ENCODE measurements around the gene ADGRV1. TPM values are rescaled to one million over a fixed set of nuclear protein-coding genes. Genes with fewer than 3 reads are reported as not detected.

Gene ADGRV1
- polyA plus RNA-seq, 1 of the 3 experiments (the other 2 are of a cell fraction) = 0.23 TPM

GRCh38 chr5:90569084-90569483 lies 10.5 kb downstream of the ADGRV1 start:
- Histone ChIP-seq H3K79me2 (ENCODE audit: insufficient read depth) (no peaks in the 10 kb centered on the region), H3K4me3 (ENCODE audit: low read depth in 2 of 2, low read length in 1 of 2) (no peak overlapping the region), H3K4me2 (no peak overlapping the region), H3K9ac (no peak overlapping the region), H3K9me3 (no peaks in the 10 kb centered on the region), H4K20me1 (ENCODE audit: insufficient read depth) (no peaks in the 10 kb centered on the region), H3F3A (replicated peaks; ENCODE audit: insufficient read depth) (no peaks in the 10 kb centered on the region), H3K9me2 (no peaks in the 10 kb centered on the region), H3K27ac (ENCODE audit: low read depth in 2 of 2, low read length in 1 of 2) (no peak overlapping the region), H3K4me1 (ENCODE audit: control insufficient read depth in 1 of 2, insufficient read depth in 2 of 2, low read depth in 1 of 2, low read length in 1 of 2) (peaks cover 0 to 2% of the 10 kb centered on the region in 2 experiments; a peak in 2 of 4 replicates), H2AFZ (ENCODE audit: low read depth) (no peak overlapping the region), H3K27me3 (ENCODE audit: insufficient read depth) (no peaks in the 10 kb centered on the region), H3K36me3 (replicated peaks in 1 of 2; ENCODE audit: control insufficient read depth in 1 of 2, insufficient read depth in 2 of 2, low read length in 1 of 2) (no peaks in the 10 kb centered on the region)
- no peak for DNase-seq
- POLR2A ChIA-PET = no interaction called here
- 48% methylated on average over 1 of the region's 1 CpG for WGBS (ENCODE audit: low lambda C conversion rate)
- CTCF ChIA-PET = no interaction called here
- TF ChIP-seq GABPA (IDR thresholded peaks at IDR 0.05; ENCODE audit: low read depth) (no peak), RCOR1 (IDR thresholded peaks at IDR 0.05; ENCODE audit: low read length) (no peak), SMC3 (IDR thresholded peaks at IDR 0.05; ENCODE audit: low read depth, low read length) (no peak), NFIC (IDR thresholded peaks at IDR 0.05; ENCODE audit: borderline replicate concordance) (no peak), YY1 (IDR thresholded peaks at IDR 0.05; ENCODE audit: low read depth) (no peak), FOSL2 (IDR thresholded peaks at IDR 0.05; ENCODE audit: borderline replicate concordance, low read depth) (no peak), MAX (IDR thresholded peaks at IDR 0.05; ENCODE audit: low read depth) (no peak), TCF12 (IDR thresholded peaks at IDR 0.05) (no peak), MXI1 (IDR thresholded peaks at IDR 0.05; ENCODE audit: low read depth, low read length) (no peak), GATA2 (CRISPR knock-in tag; IDR thresholded peaks at IDR 0.05) (no peak), ELF1 (IDR thresholded peaks at IDR 0.05) (no peak), FOXM1 (IDR thresholded peaks at IDR 0.05; ENCODE audit: low read depth) (no peak), EZH2phosphoT487 (IDR thresholded peaks at IDR 0.05; ENCODE audit: borderline replicate concordance, low read depth) (no peak), IRF3 (IDR thresholded peaks at IDR 0.05; ENCODE audit: low read depth, low read length) (no peak), FOXJ3 (CRISPR knock-in tag; IDR thresholded peaks at IDR 0.05) (no peak)
- TF ChIP-seq, protein P1, sequence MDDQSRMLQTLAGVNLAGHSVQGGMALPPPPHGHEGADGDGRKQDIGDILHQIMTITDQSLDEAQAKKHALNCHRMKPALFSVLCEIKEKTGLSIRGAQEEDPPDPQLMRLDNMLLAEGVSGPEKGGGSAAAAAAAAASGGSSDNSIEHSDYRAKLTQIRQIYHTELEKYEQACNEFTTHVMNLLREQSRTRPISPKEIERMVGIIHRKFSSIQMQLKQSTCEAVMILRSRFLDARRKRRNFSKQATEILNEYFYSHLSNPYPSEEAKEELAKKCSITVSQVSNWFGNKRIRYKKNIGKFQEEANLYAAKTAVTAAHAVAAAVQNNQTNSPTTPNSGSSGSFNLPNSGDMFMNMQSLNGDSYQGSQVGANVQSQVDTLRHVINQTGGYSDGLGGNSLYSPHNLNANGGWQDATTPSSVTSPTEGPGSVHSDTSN (IDR thresholded peaks at IDR 0.05) = no peak
- TF ChIP-seq, protein P2, sequence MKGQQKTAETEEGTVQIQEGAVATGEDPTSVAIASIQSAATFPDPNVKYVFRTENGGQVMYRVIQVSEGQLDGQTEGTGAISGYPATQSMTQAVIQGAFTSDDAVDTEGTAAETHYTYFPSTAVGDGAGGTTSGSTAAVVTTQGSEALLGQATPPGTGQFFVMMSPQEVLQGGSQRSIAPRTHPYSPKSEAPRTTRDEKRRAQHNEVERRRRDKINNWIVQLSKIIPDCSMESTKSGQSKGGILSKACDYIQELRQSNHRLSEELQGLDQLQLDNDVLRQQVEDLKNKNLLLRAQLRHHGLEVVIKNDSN (IDR thresholded peaks at IDR 0.05; ENCODE audit: borderline replicate concordance, low read depth) = no peak

- Histone ChIP-seq H3K4me2 (no peak overlapping the region), H3K9me3 (no peaks in the 10 kb centered on the region), H3F3A (replicated peaks; ENCODE audit: insufficient read depth) (no peaks in the 10 kb centered on the region), H3K27ac (ENCODE audit: low read depth in 2 of 2, low read length in 1 of 2) (no peak overlapping the region), H3K27me3 (ENCODE audit: insufficient read depth) (no peaks in the 10 kb centered on the region), H3K9ac (no peak overlapping the region), H4K20me1 (ENCODE audit: insufficient read depth) (no peaks in the 10 kb centered on the region), H3K79me2 (ENCODE audit: insufficient read depth) (no peaks in the 10 kb centered on the region), H2AFZ (ENCODE audit: low read depth) (no peak overlapping the region), H3K36me3 (replicated peaks in 1 of 2; ENCODE audit: control insufficient read depth in 1 of 2, insufficient read depth in 2 of 2, low read length in 1 of 2) (no peaks in the 10 kb centered on the region), H3K4me1 (ENCODE audit: control insufficient read depth in 1 of 2, insufficient read depth in 2 of 2, low read depth in 1 of 2, low read length in 1 of 2) (peaks cover 0 to 2% of the 10 kb centered on the region in 2 experiments; a peak in 2 of 4 replicates), H3K9me2 (no peaks in the 10 kb centered on the region), H3K4me3 (ENCODE audit: low read depth in 2 of 2, low read length in 1 of 2) (no peak overlapping the region)
- DNase-seq = no peak
- 29% methylated on average over 2 of the region's 2 CpGs for WGBS (ENCODE audit: low lambda C conversion rate)
- CTCF ChIA-PET = no interaction called here
- POLR2A ChIA-PET = no interaction called here
- TF ChIP-seq, protein P2 (IDR thresholded peaks at IDR 0.05; ENCODE audit: borderline replicate concordance, low read depth) = no peak
- TF ChIP-seq CHD2 (IDR thresholded peaks at IDR 0.05; ENCODE audit: low read length, partially characterized antibody) = no peak
- TF ChIP-seq, protein P3, sequence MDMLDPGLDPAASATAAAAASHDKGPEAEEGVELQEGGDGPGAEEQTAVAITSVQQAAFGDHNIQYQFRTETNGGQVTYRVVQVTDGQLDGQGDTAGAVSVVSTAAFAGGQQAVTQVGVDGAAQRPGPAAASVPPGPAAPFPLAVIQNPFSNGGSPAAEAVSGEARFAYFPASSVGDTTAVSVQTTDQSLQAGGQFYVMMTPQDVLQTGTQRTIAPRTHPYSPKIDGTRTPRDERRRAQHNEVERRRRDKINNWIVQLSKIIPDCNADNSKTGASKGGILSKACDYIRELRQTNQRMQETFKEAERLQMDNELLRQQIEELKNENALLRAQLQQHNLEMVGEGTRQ (IDR thresholded peaks at IDR 0.05; ENCODE audit: borderline replicate concordance, low read depth, low read length) = no peak
- no peak for TF ChIP-seq EP300 (IDR thresholded peaks at IDR 0.05; ENCODE audit: borderline replicate concordance in 1 of 2, low read depth in 1 of 2, low read length in 1 of 2)
- no peak for TF ChIP-seq FOXM1 (IDR thresholded peaks at IDR 0.05; ENCODE audit: low read depth)
- no peak for TF ChIP-seq RAD21 (IDR thresholded peaks at IDR 0.05; ENCODE audit: low read length)
- TF ChIP-seq MAX (IDR thresholded peaks at IDR 0.05; ENCODE audit: low read depth) = no peak
- no peak for TF ChIP-seq EZH2phosphoT487 (IDR thresholded peaks at IDR 0.05; ENCODE audit: borderline replicate concordance, low read depth)
- no peak for TF ChIP-seq NFIC (IDR thresholded peaks at IDR 0.05; ENCODE audit: borderline replicate concordance)
- TF ChIP-seq ELF1 (IDR thresholded peaks at IDR 0.05) = no peak
These were observed 11.4 kb downstream of the ADGRV1 start for GRCh38 chr5:90570034-90570433.

Measured in SK-N-SH (cell line).